Kidney epithelial cell (primary cell): ENCODE measurements around the gene TRPM3. TPM values are rescaled to one million over a fixed set of nuclear protein-coding genes. Genes with fewer than 3 reads are reported as not detected.

Experiments
- DNase-seq: peaks from one replicate; pipeline ENCODE4 v3.0.0-alpha.2; 2010; ENCODE audit warnings: low read depth
- H3K27me3 ChIP-seq: 2 replicates; pipeline ENCODE4 v1.6.0; 2011; ENCODE audit warnings: low read length; ENCODE audit not compliant: control insufficient read depth, insufficient read depth
- H3K36me3 ChIP-seq: 2 replicates; pipeline ENCODE4 v1.5.1; 2011; ENCODE audit warnings: low read length; ENCODE audit not compliant: control insufficient read depth, insufficient read depth
- H3K4me3 ChIP-seq: 2 replicates; pipeline ENCODE4 v1.5.1; 2011; ENCODE audit warnings: low read depth, mild to moderate bottlenecking, control low read depth, low read length
- total RNA-seq: library from RNA; depleted of rRNA; stranded (reverse); fragments of >200 nt; gene quantifications from 2 replicates; pipeline ENCODE4 v1.2.3, GENCODE V29; 2015
- TF ChIP-seq, protein P1 (sequence below): IDR thresholded peaks from 2 replicates; pipeline ENCODE4 v1.5.1; 2011; ENCODE audit warnings: mild to moderate bottlenecking, moderate library complexity, low read length, control low read depth, inconsistent platforms; ENCODE audit not compliant: insufficient read depth, poor library complexity, severe bottlenecking

TRPM3 gene
- total RNA-seq, 1 donor from 2014 or later: not detected

GRCh38 chr9:70642341-70642740, 479.1 kb downstream of the TRPM3 start:
- H3K27me3 ChIP-seq: no peaks in the 10 kb centered on the region
- TF ChIP-seq, protein P1, sequence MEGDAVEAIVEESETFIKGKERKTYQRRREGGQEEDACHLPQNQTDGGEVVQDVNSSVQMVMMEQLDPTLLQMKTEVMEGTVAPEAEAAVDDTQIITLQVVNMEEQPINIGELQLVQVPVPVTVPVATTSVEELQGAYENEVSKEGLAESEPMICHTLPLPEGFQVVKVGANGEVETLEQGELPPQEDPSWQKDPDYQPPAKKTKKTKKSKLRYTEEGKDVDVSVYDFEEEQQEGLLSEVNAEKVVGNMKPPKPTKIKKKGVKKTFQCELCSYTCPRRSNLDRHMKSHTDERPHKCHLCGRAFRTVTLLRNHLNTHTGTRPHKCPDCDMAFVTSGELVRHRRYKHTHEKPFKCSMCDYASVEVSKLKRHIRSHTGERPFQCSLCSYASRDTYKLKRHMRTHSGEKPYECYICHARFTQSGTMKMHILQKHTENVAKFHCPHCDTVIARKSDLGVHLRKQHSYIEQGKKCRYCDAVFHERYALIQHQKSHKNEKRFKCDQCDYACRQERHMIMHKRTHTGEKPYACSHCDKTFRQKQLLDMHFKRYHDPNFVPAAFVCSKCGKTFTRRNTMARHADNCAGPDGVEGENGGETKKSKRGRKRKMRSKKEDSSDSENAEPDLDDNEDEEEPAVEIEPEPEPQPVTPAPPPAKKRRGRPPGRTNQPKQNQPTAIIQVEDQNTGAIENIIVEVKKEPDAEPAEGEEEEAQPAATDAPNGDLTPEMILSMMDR: no peak
- no peak for DNase-seq
- no peak overlapping the region for H3K4me3 ChIP-seq
- H3K36me3 ChIP-seq: no peaks in the 10 kb centered on the region

DNA sequence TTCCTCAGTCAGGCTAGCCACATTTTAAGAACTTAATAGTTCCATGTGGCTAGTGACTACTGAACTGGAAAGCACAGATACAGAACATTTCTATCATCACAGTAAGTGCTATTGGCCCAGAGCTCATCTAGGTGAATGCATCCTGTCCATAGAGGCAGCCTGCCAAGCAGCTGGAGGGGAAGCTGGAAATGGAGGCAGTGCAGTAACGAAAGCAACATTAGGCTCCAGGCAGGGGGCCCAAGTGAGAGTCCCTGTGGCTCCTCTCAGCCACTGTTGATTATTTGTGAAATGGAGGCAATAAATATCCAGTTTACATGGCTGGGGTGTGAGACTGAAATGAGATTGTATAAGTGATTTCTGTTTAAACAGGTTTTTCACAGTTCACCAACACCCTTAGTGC, 479.8 kb downstream of the TRPM3 start:
- Histone ChIP-seq H3K4me3 (no peak overlapping the region), H3K27me3 (no peaks in the 10 kb centered on the region), H3K36me3 (no peaks in the 10 kb centered on the region)
- TF ChIP-seq, protein P1: no peak
- no peak for DNase-seq

- no peak for DNase-seq
- Histone ChIP-seq H3K4me3 (no peak overlapping the region), H3K36me3 (no peaks in the 10 kb centered on the region), H3K27me3 (no peaks in the 10 kb centered on the region)
- TF ChIP-seq, protein P1: no peak
Observed at GRCh38 chr9:70641031-70641430, 480.4 kb downstream of the TRPM3 start.

GRCh38 chr9:70639853-70640814, 481.3 kb downstream of the TRPM3 start:
- Histone ChIP-seq H3K27me3 (no peaks in the 10 kb centered on the region), H3K4me3 (no peak overlapping the region), H3K36me3 (no peaks in the 10 kb centered on the region)
- DNase-seq: no peak
- TF ChIP-seq, protein P1: peak; percentile 56

DNA sequence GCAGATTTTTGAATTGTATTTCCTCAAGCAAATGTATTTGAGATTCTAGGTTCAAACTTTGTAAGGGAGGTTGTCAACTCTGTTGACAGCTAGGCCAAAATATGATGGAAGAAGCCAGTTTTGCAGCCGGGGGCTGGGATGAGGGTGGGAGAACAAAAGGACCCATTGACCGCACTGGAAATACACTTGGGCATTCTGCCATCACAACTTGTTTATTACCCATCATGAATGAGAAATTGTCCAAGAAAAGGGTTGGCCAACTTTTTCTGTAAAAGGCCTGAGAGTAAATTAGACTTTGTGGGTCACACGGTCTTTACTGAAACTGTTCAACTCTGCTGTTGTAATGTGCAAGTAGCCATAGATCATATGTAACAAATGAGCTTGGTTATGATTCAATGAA, 485.6 kb downstream of the TRPM3 start:
- Histone ChIP-seq H3K27me3 (no peaks in the 10 kb centered on the region), H3K36me3 (no peaks in the 10 kb centered on the region), H3K4me3 (no peak overlapping the region)
- no peak for DNase-seq
- TF ChIP-seq, protein P1: no peak
